Loucy (cell line): ENCODE results near the gene DTNBP1.

ENCODE experiments used
- EZH2phosphoT487 ChIP-seq: fragments of 200-600 bp; IDR thresholded peaks from 2 replicates; pipeline ENCODE4 v1.6.1; 2018; ENCODE audit warnings: antibody characterized with exemption, mild to moderate bottlenecking, moderate library complexity, borderline replicate concordance
- TF ChIP-seq, protein P1 (sequence below): fragments of 200-600 bp; sonication (generic); conservative IDR thresholded peaks from 2 replicates; pipeline ENCODE4 v1.5.1; 2014; ENCODE audit warnings: mild to moderate bottlenecking, antibody characterized with exemption, low read length

DNA sequence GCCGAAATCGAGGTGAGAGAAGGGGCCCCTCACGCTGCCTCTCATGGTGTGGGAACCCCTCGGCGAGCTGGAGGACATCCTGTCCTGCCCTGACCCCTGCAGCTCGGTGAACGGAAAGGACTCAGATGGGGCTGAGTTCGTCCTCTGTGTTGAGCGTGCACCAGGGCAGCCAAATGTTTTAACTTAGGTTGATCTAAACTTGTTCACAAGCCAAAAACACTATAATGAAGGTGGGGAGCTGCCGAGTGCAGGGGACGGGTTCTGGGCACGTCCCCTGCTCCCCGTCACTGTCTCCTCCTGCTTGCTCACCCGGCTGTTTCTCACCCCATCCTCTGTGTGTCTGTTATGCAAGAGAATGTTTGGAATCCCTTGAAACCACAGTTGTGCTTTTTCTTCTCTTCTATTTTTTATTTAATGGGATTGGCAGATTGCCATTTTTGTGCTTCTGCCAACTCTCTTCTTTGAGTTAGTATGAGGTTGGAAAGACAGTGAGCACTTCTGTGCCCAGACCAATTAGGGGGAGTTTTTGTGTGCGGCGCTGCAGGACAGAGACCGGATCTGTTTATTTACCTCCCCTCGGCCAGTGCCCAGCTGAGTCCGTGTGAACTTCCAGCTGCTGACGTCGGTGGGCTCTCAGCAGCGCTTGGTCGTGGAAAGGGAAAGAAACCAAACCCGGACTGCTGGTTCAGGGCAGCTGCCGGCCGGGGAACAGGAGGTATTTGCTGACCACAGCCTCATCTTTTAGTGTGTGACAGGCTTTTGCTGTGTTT is 158.1 kb downstream of the DTNBP1 start:
- TF ChIP-seq, protein P1, sequence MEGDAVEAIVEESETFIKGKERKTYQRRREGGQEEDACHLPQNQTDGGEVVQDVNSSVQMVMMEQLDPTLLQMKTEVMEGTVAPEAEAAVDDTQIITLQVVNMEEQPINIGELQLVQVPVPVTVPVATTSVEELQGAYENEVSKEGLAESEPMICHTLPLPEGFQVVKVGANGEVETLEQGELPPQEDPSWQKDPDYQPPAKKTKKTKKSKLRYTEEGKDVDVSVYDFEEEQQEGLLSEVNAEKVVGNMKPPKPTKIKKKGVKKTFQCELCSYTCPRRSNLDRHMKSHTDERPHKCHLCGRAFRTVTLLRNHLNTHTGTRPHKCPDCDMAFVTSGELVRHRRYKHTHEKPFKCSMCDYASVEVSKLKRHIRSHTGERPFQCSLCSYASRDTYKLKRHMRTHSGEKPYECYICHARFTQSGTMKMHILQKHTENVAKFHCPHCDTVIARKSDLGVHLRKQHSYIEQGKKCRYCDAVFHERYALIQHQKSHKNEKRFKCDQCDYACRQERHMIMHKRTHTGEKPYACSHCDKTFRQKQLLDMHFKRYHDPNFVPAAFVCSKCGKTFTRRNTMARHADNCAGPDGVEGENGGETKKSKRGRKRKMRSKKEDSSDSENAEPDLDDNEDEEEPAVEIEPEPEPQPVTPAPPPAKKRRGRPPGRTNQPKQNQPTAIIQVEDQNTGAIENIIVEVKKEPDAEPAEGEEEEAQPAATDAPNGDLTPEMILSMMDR = no peak
- no peak for TF ChIP-seq EZH2phosphoT487
